ENCODE measurements around the gene RNF182. TPM values are rescaled to one million over a fixed set of nuclear protein-coding genes. Genes with fewer than 3 reads are reported as not detected.

The RNF182 gene
- total RNA-seq, 1 experiment from 2014 or later, result 3.7 TPM

DNA sequence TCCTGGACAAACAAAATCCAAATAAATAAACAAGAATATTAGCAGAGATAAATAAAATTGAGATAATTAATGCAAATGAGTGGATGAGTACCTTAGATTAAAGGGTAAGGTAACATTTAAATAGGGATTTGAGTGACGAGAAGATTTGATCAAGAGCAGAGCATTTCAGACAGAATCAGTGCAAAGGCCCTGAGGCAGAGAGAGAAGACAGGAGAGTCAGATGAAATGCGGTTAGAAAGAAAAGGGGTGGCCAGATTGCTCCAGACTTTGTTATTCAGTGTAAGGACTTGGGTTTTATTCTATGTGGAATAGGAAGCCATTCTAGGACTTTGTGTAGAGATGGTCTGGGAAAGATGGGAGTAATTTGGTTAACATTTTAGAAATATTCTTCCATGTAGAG, 10.0 kb downstream of the RNF182 start:
- Histone ChIP-seq H3K27me3 (ENCODE audit: insufficient read depth, low read length) (no peaks in the 10 kb centered on the region), H3K18ac (ENCODE audit: insufficient read length, low read depth, low read length) (no peak overlapping the region), H2BK15ac (ENCODE audit: low read depth, low read length) (no peak overlapping the region), H3K56ac (ENCODE audit: insufficient read length, low read depth, low read length) (no peak overlapping the region), H2BK120ac (ENCODE audit: low read depth, low read length, poor library complexity, severe bottlenecking) (no peak overlapping the region), H4K5ac (ENCODE audit: insufficient read length, low read depth, low read length) (no peak overlapping the region), H3K79me1 (ENCODE audit: insufficient read depth, low read depth, low read length, poor library complexity, severe bottlenecking) (no peaks in the 10 kb centered on the region), H3K23ac (ENCODE audit: insufficient read length, low read depth, low read length) (no peak overlapping the region), H2AFZ (ENCODE audit: low read length) (no peak overlapping the region), H2BK20ac (ENCODE audit: low read depth, low read length, poor library complexity, severe bottlenecking) (no peak overlapping the region), H2AK5ac (ENCODE audit: insufficient read length, low read length) (no peak overlapping the region), H4K20me1 (ENCODE audit: control insufficient read depth, insufficient read depth, insufficient read length) (no peaks in the 10 kb centered on the region), H4K8ac (replicated peaks; ENCODE audit: insufficient read length, low read depth, low read length) (no peak overlapping the region), H3K9ac (ENCODE audit: extremely low read depth, insufficient read length, low read length) (no peak overlapping the region), H2BK12ac (ENCODE audit: insufficient read length, low read depth, low read length) (no peak overlapping the region), H3K27ac (ENCODE audit: insufficient read length, low read depth, low read length) (no peak overlapping the region), H3K9me3 (ENCODE audit: control insufficient read depth, low read depth, low read length) (no peaks in the 10 kb centered on the region), H3K79me2 (ENCODE audit: insufficient read depth, low read length) (no peaks in the 10 kb centered on the region), H3T11ph (ENCODE audit: low read length) (no peak overlapping the region), H3K4me2 (ENCODE audit: insufficient read depth, insufficient read length, low read length) (no peak overlapping the region), H3K4ac (ENCODE audit: low read depth, low read length) (no peak overlapping the region), H4K91ac (ENCODE audit: insufficient read length, low read depth, low read length) (no peak overlapping the region), H3K14ac (ENCODE audit: insufficient read depth, low read length) (no peak overlapping the region), H3K4me1 (ENCODE audit: insufficient read depth, low read length) (no peaks in the 10 kb centered on the region), H2BK5ac (ENCODE audit: insufficient read length, low read length) (no peak overlapping the region), H3K23me2 (ENCODE audit: insufficient read length, low read depth, low read length, poor library complexity, severe bottlenecking) (no peaks in the 10 kb centered on the region)
- no peak for DNase-seq
- Mint-ChIP-seq H3K4me1 (peaks cover 7 to 13% of the 10 kb centered on the region in 2 experiments; a peak in 3 of 4 replicates), H3K4me3 (no peak overlapping the region), H3K27me3 (ENCODE audit: low read depth) (no peaks in the 10 kb centered on the region), H3K36me3 (ENCODE audit: insufficient read depth in 1 of 3, low read depth in 3 of 3) (peaks cover 0 to 6% (median 1%) of the 10 kb centered on the region in 3 experiments; a peak in 3 of 7 replicates), H3K27ac (no peak overlapping the region), H3K9me3 (0 out of 5 replicates have a peak, but pooled peaks cover 0 to under 1% of the 10 kb centered on the region in 2 experiments)
- 100% methylated on average over 1 of the region's 2 CpGs for WGBS (ENCODE audit: extremely low coverage, insufficient read length, low lambda C conversion rate)
- TF ChIP-seq, protein P1, sequence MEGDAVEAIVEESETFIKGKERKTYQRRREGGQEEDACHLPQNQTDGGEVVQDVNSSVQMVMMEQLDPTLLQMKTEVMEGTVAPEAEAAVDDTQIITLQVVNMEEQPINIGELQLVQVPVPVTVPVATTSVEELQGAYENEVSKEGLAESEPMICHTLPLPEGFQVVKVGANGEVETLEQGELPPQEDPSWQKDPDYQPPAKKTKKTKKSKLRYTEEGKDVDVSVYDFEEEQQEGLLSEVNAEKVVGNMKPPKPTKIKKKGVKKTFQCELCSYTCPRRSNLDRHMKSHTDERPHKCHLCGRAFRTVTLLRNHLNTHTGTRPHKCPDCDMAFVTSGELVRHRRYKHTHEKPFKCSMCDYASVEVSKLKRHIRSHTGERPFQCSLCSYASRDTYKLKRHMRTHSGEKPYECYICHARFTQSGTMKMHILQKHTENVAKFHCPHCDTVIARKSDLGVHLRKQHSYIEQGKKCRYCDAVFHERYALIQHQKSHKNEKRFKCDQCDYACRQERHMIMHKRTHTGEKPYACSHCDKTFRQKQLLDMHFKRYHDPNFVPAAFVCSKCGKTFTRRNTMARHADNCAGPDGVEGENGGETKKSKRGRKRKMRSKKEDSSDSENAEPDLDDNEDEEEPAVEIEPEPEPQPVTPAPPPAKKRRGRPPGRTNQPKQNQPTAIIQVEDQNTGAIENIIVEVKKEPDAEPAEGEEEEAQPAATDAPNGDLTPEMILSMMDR (conservative IDR thresholded peaks at IDR 0.05), result no peak
